ENCODE results near the gene SPATA46. TPM values are rescaled to one million over a fixed set of nuclear protein-coding genes. Genes with fewer than 3 reads are reported as not detected.
A peak's percentile ranks its signal among the peaks of the same experiment; 100 is the strongest.

SPATA46 gene
- total and polyA plus RNA-seq, 2 experiments from 2014 or later = not detected

DNA sequence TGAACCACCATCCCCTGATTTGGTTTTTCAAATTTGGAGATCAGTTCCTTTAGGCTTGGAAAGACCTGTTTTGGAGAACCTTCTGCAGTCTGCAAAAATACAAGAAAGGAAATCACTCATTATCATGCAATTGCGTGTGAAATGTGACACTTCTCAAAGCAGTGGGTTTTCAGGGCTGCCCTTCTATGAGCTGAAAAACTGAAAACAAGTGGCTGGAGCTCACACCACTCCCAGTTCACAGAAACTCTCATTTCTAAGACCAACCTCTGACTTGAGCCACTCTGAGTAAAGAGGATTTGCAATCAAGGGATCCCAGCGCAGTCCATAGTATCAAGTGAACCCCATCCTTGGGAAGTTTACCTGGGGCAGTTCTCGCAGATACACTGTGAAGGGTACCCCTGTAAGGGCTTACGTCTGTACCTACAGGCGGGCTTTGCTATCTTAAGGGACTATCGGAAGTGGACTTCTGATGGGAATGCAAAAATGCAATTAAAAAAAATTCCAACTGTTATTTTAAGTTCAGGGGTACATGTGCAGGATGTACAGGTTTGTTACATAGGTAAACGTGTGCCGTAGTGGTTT, 22.4 kb upstream of the SPATA46 start:
- Histone ChIP-seq H3K27ac (ENCODE audit: low read depth) (no peak overlapping the region), H3K4me3 (peak overlapping the region; percentile 10; the same call in 1 of the 2 replicates), H3K27me3 (ENCODE audit: insufficient read depth) (no peaks in the 10 kb centered on the region), H3K4me2 (peak overlapping the region; percentile 60), H2AFZ (peak overlapping the region; percentile 39), H4K20me1 (replicated peaks; ENCODE audit: insufficient read depth) (no peaks in the 10 kb centered on the region), H3K9me2 (ENCODE audit: insufficient read depth) (no peaks in the 10 kb centered on the region), H3F3A (replicated peaks; ENCODE audit: low read depth) (no peaks in the 10 kb centered on the region), H3K79me2 (replicated peaks; ENCODE audit: insufficient read depth) (no peaks in the 10 kb centered on the region), H3K36me3 (ENCODE audit: insufficient read depth) (no peaks in the 10 kb centered on the region), H3K4me1 (ENCODE audit: insufficient read depth) (peaks cover 24% of the 10 kb centered on the region)
- Mint-ChIP-seq H3K27ac (0 out of 2 replicates have a peak overlapping the region, but pooled peaks have one; percentile 61), H3K4me3 (peak overlapping the region; percentile 8; the same call in 1 of the 3 replicates), H3K4me1 (peaks cover 26% of the 10 kb centered on the region), H3K9me3 (no peaks in the 10 kb centered on the region), H3K36me3 (ENCODE audit: low read depth) (no peaks in the 10 kb centered on the region), H3K27me3 (ENCODE audit: insufficient read depth, low read depth, poor library complexity) (peaks cover 2% of the 10 kb centered on the region)
- peak; percentile 51 for DNase-seq (ENCODE audit: low spot score)
- ATAC-seq = peak; percentile 78
- TF ChIP-seq EZH2 (IDR thresholded peaks at IDR 0.05; ENCODE audit: low read depth, unreplicated experiment) (no peak), CTCF (conservative IDR thresholded peaks at IDR 0.05; ENCODE audit: low read depth in 2 of 2) (no peak), ZNF462 (CRISPR knock-in tag; IDR thresholded peaks at IDR 0.05) (no peak), NANOG (IDR thresholded peaks at IDR 0.05; ENCODE audit: borderline replicate concordance) (no peak), CREB1 (CRISPR knock-in tag; IDR thresholded peaks at IDR 0.05; ENCODE audit: low read depth) (no peak), ZNF331 (CRISPR knock-in tag; IDR thresholded peaks at IDR 0.05; ENCODE audit: low read depth) (no peak), ETS1 (IDR thresholded peaks at IDR 0.05) (no peak), EZH2phosphoT487 (IDR thresholded peaks at IDR 0.05; ENCODE audit: unreplicated experiment) (no peak), POLR2AphosphoS5 (IDR thresholded peaks at IDR 0.05; ENCODE audit: low read depth) (no peak)
